Neural progenitor cell (in vitro differentiated cells): ENCODE data around the gene BCKDHB. TPM values are rescaled to one million over a fixed set of nuclear protein-coding genes. Genes with fewer than 3 reads are reported as not detected.

Experiments
- DNase-seq: peaks from one replicate; pipeline ENCODE4 v3.0.0-alpha.2; 2016; ENCODE audit warnings: low spot score
- H2AFZ ChIP-seq: fragments of 200-600 bp; sonication (generic); replicated peaks from 2 replicates; pipeline ENCODE4 v1.6.1; 2016; ENCODE audit warnings: antibody characterized with exemption
- H3F3A ChIP-seq: fragments of 200-600 bp; sonication (generic); 2 replicates; pipeline ENCODE4 v1.6.1; 2016; ENCODE audit warnings: antibody characterized with exemption, low read depth
- H3K27ac ChIP-seq: fragments of 200-600 bp; sonication (generic); 2 replicates; pipeline ENCODE4 v1.5.1; 2016; ENCODE audit warnings: mild to moderate bottlenecking
- H3K27me3 ChIP-seq: fragments of 200-600 bp; sonication (generic); 2 replicates; pipeline ENCODE4 v1.6.1; 2016; ENCODE audit warnings: mild to moderate bottlenecking, moderate library complexity
- H3K36me3 ChIP-seq: fragments of 200-600 bp; sonication (generic); 2 replicates; pipeline ENCODE4 v1.5.1; 2016
- H3K4me1 ChIP-seq: fragments of 200-600 bp; sonication (generic); 2 replicates; pipeline ENCODE4 v1.6.1; 2016; ENCODE audit warnings: mixed run types
- H3K4me2 ChIP-seq: fragments of 200-600 bp; sonication (generic); 2 replicates; pipeline ENCODE4 v1.6.1; 2016
- H3K4me3 ChIP-seq: fragments of 200-600 bp; sonication (generic); 2 replicates; pipeline ENCODE4 v1.5.1; 2016
- H3K79me2 ChIP-seq: fragments of 200-600 bp; sonication (generic); 2 replicates; pipeline ENCODE4 v1.6.1; 2016; ENCODE audit warnings: low read depth
- H3K9ac ChIP-seq: fragments of 200-600 bp; sonication (generic); 2 replicates; pipeline ENCODE4 v1.6.1; 2016
- H3K9me3 ChIP-seq: fragments of 200-600 bp; sonication (generic); 2 replicates; pipeline ENCODE4 v1.5.1; 2016; ENCODE audit warnings: low read depth
- H4K20me1 ChIP-seq: fragments of 200-600 bp; sonication (generic); 2 replicates; pipeline ENCODE4 v1.6.1; 2016; ENCODE audit warnings: low read depth
- H3K27ac Mint-ChIP-seq: 3 replicates; pipeline ENCODE4 v1.8.0; 2021; ENCODE audit warnings: mixed read lengths
- H3K27me3 Mint-ChIP-seq: 2 replicates; pipeline ENCODE4 v1.8.0; 2022; ENCODE audit warnings: low read depth, mild to moderate bottlenecking, inconsistent platforms, moderate library complexity, mixed read lengths; ENCODE audit not compliant: insufficient read depth
- H3K36me3 Mint-ChIP-seq: 3 replicates; pipeline ENCODE4 v1.8.0; 2021; ENCODE audit warnings: mixed read lengths
- H3K4me1 Mint-ChIP-seq: 3 replicates; pipeline ENCODE4 v1.8.0; 2021; ENCODE audit warnings: mixed read lengths
- H3K4me3 Mint-ChIP-seq: 3 replicates; pipeline ENCODE4 v1.8.0; 2021; ENCODE audit warnings: mild to moderate bottlenecking, moderate library complexity, mixed read lengths
- H3K9me3 Mint-ChIP-seq: 3 replicates; pipeline ENCODE4 v1.8.0; 2020; ENCODE audit warnings: mixed read lengths
- CTCF ChIP-seq: fragments of 200-600 bp; sonication (generic); IDR thresholded peaks from 2 replicates; pipeline ENCODE4 v1.5.1; 2017; ENCODE audit warnings: antibody characterized with exemption, mild to moderate bottlenecking
- EZH2 ChIP-seq: fragments of 200-600 bp; sonication (generic); IDR thresholded peaks from 2 replicates; pipeline ENCODE4 v1.6.1; 2017; ENCODE audit warnings: antibody characterized with exemption, mild to moderate bottlenecking, moderate library complexity
- EZH2phosphoT487 ChIP-seq: fragments of 200-600 bp; sonication (generic); IDR thresholded peaks from 2 replicates; pipeline ENCODE4 v1.6.1; 2017; ENCODE audit warnings: antibody characterized with exemption
- total RNA-seq: library from RNA; depleted of rRNA; stranded (reverse); fragments of >200 nt; gene quantifications from 2 replicates; pipeline ENCODE4 v1.2.3, GENCODE V29; 2015; ENCODE audit warnings: low replicate concordance

Gene BCKDHB
- total RNA-seq, 1 donor from 2014 or later, result 48.2 TPM

- no peak overlapping the region for H3K4me3 ChIP-seq
- no peak overlapping the region for H3K4me2 ChIP-seq
- no peaks in the 10 kb centered on the region for H3K27me3 ChIP-seq
- TF ChIP-seq EZH2phosphoT487 (no peak), CTCF (no peak), EZH2 (no peak)
- H4K20me1 ChIP-seq, result peaks cover 24% of the 10 kb centered on the region
- H3K4me3 Mint-ChIP-seq, result no peak overlapping the region
- H3K4me1 ChIP-seq, result peaks cover 13% of the 10 kb centered on the region
- no peak overlapping the region for H2AFZ ChIP-seq
- DNase-seq, result no peak
- H3K4me1 Mint-ChIP-seq, result peaks cover 3% of the 10 kb centered on the region
- no peaks in the 10 kb centered on the region for H3K79me2 ChIP-seq
- H3K9me3 Mint-ChIP-seq, result peaks cover 2% of the 10 kb centered on the region
- no peak overlapping the region for H3K27ac Mint-ChIP-seq
- no peaks in the 10 kb centered on the region for H3F3A ChIP-seq
- no peaks in the 10 kb centered on the region for H3K9me3 ChIP-seq
- H3K36me3 Mint-ChIP-seq, result peaks cover under 1% of the 10 kb centered on the region
- H3K27ac ChIP-seq, result no peak overlapping the region
- no peaks in the 10 kb centered on the region for H3K36me3 ChIP-seq
- H3K27me3 Mint-ChIP-seq, result no peaks in the 10 kb centered on the region
- H3K9ac ChIP-seq, result no peak overlapping the region
Measured at GRCh38 chr6:80163754-80164187, 57.3 kb downstream of the BCKDHB start.

GRCh38 chr6:80165143-80165542 is 58.7 kb downstream of the BCKDHB start:
- Histone ChIP-seq H3K4me3 (no peak overlapping the region), H3F3A (no peaks in the 10 kb centered on the region), H3K27me3 (no peaks in the 10 kb centered on the region), H2AFZ (no peak overlapping the region), H4K20me1 (peaks cover 23% of the 10 kb centered on the region), H3K79me2 (no peaks in the 10 kb centered on the region), H3K4me2 (no peak overlapping the region), H3K9me3 (no peaks in the 10 kb centered on the region), H3K27ac (no peak overlapping the region), H3K36me3 (peaks cover 3% of the 10 kb centered on the region), H3K9ac (no peak overlapping the region), H3K4me1 (peaks cover 13% of the 10 kb centered on the region)
- H3K27ac Mint-ChIP-seq, result no peak overlapping the region
- TF ChIP-seq CTCF, result no peak
- no peak for TF ChIP-seq EZH2phosphoT487
- TF ChIP-seq EZH2, result no peak
- H3K4me3 Mint-ChIP-seq, result no peak overlapping the region
- peaks cover 2% of the 10 kb centered on the region for H3K9me3 Mint-ChIP-seq
- no peak for DNase-seq
- peaks cover 3% of the 10 kb centered on the region for H3K36me3 Mint-ChIP-seq
- H3K27me3 Mint-ChIP-seq, result no peaks in the 10 kb centered on the region
- H3K4me1 Mint-ChIP-seq, result peaks cover 3% of the 10 kb centered on the region

GRCh38 chr6:80165819-80166218 is 59.3 kb downstream of the BCKDHB start:
- H3K9me3 Mint-ChIP-seq, result peaks cover 2% of the 10 kb centered on the region
- no peaks in the 10 kb centered on the region for H3K4me1 Mint-ChIP-seq
- Histone ChIP-seq H3K9ac (no peak overlapping the region), H3F3A (no peaks in the 10 kb centered on the region), H3K9me3 (no peaks in the 10 kb centered on the region), H3K4me2 (no peak overlapping the region), H3K36me3 (peaks cover 3% of the 10 kb centered on the region), H3K4me3 (no peak overlapping the region), H2AFZ (no peak overlapping the region), H3K27ac (no peak overlapping the region), H3K4me1 (peaks cover 12% of the 10 kb centered on the region), H4K20me1 (peaks cover 16% of the 10 kb centered on the region), H3K27me3 (no peaks in the 10 kb centered on the region), H3K79me2 (no peaks in the 10 kb centered on the region)
- H3K36me3 Mint-ChIP-seq, result peaks cover 3% of the 10 kb centered on the region
- no peak for DNase-seq
- H3K27ac Mint-ChIP-seq, result no peak overlapping the region
- no peak overlapping the region for H3K4me3 Mint-ChIP-seq
- TF ChIP-seq CTCF (no peak), EZH2phosphoT487 (no peak), EZH2 (no peak)
- no peaks in the 10 kb centered on the region for H3K27me3 Mint-ChIP-seq
